NOMO-1 (cell line): Measurements from ENCODE around the gene SH3BP5L.

Experiments used
- DNase-seq, 2 experiments: peaks; one replicate each; lab custom pipeline; 2025; ENCODE audit not compliant: unreplicated experiment in 2 of 2; lab: John Stamatoyannopoulos, UW

Gene SH3BP5L

DNA sequence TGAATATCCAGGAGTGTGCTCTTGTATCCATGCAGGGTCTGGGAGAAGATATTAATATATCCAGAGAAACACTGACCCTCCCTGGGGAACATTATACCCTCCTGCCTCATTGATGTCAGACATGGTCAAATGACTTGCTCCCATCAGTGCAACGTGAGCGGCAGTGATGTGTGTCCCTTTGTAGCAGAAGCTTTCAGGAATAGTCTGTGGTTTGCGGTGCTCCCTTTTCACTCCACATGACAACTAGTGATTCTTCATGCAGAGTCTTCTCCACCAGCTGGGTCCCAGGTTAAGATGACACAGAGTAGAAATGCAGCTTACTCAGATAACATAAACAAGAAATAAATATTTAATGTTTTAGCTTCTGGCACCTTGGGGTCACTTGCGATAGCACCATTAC lies 38.3 kb downstream of the SH3BP5L start:
- DNase-seq = no peak

GRCh38 chr1:248786156-248786555 lies 39.6 kb downstream of the SH3BP5L start:
- peak; percentile 84 to 94 for DNase-seq

- DNase-seq = no peak
Measured at GRCh38 chr1:248783367-248783766, 42.3 kb downstream of the SH3BP5L start.

- DNase-seq = no peak
Measured at GRCh38 chr1:248782416-248783141, 43.1 kb downstream of the SH3BP5L start.

DNA sequence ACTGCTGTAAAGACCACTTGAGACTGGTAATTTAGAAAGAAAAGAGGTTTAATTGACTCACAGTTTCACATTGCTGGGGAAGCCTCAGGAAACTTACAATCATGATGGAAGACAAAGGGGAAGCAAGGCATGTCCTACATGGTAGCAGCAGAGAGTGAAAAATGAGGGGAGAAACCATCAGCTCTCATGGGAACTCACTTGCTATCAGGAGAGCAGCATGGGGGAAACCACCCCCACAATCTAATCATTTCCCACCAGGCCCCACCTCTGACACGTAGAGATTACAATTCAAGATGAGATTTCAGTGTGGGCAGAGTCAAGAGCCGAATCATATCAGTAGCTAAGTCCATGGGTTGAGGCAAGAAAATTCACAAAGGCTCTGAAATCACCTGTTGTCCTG lies 46.4 kb downstream of the SH3BP5L start:
- no peak for DNase-seq

DNA sequence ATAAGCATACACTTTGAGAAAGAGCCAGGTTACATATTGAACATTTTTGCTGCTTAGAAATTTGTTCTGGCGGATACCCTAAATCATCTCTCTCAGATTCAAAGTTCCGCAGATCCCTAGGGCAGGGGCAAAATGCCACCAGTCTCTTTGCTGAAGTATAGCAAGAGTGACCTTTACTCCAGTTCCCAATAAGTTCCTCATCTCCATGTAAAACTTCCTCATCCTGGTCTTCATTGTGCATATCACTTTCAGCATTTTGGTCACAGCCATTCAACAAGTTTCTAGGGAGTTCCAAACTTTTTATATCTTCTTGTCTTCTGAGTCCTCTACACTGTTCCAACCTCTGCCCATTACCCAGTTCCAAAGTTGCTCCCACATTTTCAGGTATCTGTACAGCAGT lies 46.8 kb downstream of the SH3BP5L start:
- DNase-seq = no peak

DNA sequence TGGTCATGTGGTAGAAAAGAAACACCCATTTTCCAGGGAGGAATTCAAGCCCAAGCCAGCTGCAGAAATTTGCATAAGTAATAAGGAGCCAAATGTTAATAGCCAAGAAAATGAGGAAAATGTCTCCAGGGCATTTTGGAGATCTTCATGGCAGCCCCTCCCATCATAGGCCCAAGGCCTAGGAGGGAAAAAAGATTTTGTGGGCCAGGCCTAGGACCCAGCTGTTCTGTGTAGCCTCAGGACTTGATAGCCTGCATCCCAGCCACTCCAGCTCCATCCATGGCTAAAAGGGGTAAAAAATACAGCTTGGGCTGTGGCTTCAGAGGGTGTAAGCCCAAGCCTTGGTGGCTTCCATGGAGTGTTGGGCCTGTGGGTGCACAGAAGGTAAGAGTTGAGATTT lies 48.7 kb downstream of the SH3BP5L start:
- no peak for DNase-seq

DNA sequence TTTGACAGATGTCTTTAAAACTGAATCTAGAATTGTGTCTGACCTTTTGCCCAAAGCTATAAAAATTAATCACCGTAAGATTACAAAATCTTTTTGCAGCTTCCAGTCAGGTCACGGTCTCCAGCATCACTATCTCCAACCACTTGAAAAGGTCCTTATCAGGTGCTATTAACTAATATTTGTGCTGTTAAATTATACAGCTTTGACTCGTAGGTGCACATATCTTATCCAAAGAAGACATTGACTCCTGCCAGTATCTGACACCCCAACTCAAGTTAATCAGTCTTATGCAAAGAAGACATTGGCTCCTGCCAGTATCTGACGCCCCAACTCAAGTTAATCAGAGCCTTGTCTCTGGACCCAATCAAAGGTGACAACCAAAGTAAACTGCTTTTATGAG lies 50.3 kb downstream of the SH3BP5L start:
- no peak for DNase-seq
